ENCODE results near the gene MAP3K4. TPM values are rescaled to one million over a fixed set of nuclear protein-coding genes. Genes with fewer than 3 reads are reported as not detected.
A peak's percentile ranks its signal among the peaks of the same experiment; 100 is the strongest.

The MAP3K4 gene
- total RNA-seq, 1 experiment from 2014 or later: 69.8 TPM

DNA sequence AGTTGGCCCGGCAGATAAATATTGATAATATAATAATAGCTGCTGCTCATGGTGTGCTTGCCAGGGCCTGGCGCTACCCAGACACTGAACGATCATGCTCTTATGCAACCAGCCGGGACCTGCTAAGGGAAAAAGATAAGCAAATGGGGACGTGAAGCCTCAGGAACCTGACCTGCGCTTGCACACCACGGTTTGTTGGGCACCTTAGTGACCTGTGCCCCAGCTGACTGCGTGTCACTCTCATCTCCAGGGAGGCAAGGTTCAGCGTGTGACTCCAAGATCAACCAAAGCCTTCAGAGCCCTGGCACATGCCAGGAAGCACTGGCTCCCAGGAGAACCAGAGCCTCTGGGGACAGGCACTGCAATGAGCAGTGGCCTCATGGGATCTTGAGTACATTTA is 171.2 kb downstream of the MAP3K4 start:
- H3K4me1 Mint-ChIP-seq: peaks cover 33% of the 10 kb centered on the region
- H3K4me3 Mint-ChIP-seq: no peak overlapping the region
- ChIA-PET POLR2A (no interaction called here), CTCF (interaction anchor here (2.9 kb wide), 1 partner anchor 208 kb away, joined by 10 read pairs; no protein-coding TSS in a partner anchor)
- H3K27ac Mint-ChIP-seq: peak overlapping the region; percentile 78; the same call in 1 of the 2 replicates
- H3K9me3 Mint-ChIP-seq: peaks cover 10% of the 10 kb centered on the region
- ATAC-seq: no peak
- TF ChIP-seq KAT7 (CRISPR knock-in tag; IDR thresholded peaks at IDR 0.05; ENCODE audit: borderline replicate concordance): no peak
- TF ChIP-seq ZNF138 (CRISPR knock-in tag; conservative IDR thresholded peaks at IDR 0.05): no peak
- TF ChIP-seq MYBL2 (CRISPR knock-in tag; IDR thresholded peaks at IDR 0.05): no peak
- TF ChIP-seq NFE2L1 (CRISPR knock-in tag; IDR thresholded peaks at IDR 0.05): no peak
- H3K27me3 Mint-ChIP-seq (ENCODE audit: low read depth): no peaks in the 10 kb centered on the region
- H3K36me3 Mint-ChIP-seq: peaks cover 48% of the 10 kb centered on the region
- DNase-seq (ENCODE audit: low spot score): no peak

DNA sequence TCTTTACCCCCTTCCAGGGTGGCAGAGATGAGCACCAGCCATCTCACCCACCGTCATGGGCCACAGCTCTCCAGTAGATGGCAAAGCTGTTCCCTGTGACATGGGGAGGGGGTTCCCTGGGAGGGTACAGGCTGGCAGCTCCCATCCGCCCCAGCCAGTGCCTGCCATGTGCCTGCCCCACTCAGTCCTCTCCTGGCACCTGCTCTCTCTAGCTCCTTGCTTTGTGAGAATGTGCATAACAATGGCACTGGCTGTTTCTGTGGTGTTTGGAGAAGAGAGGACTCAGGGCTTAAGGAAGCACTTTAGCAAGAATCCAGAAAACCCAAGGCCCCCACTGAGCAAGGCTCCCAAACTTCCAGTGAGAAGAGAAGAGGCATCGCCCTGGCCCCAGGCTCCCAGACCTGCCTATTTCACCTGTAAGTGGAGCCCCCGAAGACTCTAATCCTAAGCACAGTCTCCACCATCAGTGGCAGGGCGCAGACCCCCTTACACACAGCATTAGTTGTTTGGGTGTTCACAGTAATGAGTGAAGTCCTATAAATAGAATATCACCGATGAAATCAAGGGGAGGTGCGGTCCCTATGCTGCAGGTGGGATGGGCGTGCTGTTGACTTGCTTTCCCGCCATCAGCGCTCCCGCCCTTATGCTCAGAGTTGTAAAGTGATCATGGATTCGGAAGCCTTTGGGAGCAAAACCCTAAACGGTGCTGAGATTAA is 172.1 kb downstream of the MAP3K4 start:
- Mint-ChIP-seq H3K9me3 (0 out of 2 replicates have a peak, but pooled peaks cover under 1% of the 10 kb centered on the region), H3K4me3 (no peak overlapping the region), H3K27me3 (ENCODE audit: low read depth) (no peaks in the 10 kb centered on the region), H3K4me1 (peaks cover 42% of the 10 kb centered on the region), H3K36me3 (peaks cover 39% of the 10 kb centered on the region), H3K27ac (no peak overlapping the region)
- TF ChIP-seq, protein P1, sequence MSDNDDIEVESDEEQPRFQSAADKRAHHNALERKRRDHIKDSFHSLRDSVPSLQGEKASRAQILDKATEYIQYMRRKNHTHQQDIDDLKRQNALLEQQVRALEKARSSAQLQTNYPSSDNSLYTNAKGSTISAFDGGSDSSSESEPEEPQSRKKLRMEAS (CRISPR knock-in tag; IDR thresholded peaks at IDR 0.05): 0 out of 2 replicates have a peak, but pooled peaks have one; percentile 16
- TF ChIP-seq NFE2L1 (CRISPR knock-in tag; IDR thresholded peaks at IDR 0.05) (no peak), ESRRA (CRISPR knock-in tag; IDR thresholded peaks at IDR 0.05; ENCODE audit: borderline replicate concordance) (no peak)
- POLR2A ChIA-PET: no interaction called here
- CTCF ChIA-PET: interaction anchor here (2.9 kb wide), 1 partner anchor 207 kb away, joined by 10 read pairs; no protein-coding TSS in a partner anchor
- ATAC-seq: peak; percentile 82
- DNase-seq (ENCODE audit: low spot score): no peak

- DNase-seq (ENCODE audit: low spot score) (no peak), ATAC-seq (no peak)
- ChIA-PET CTCF (interaction anchor here (2.9 kb wide), 1 partner anchor 207 kb away, joined by 10 read pairs; no protein-coding TSS in a partner anchor), POLR2A (no interaction called here)
- Mint-ChIP-seq H3K36me3 (peaks cover 35% of the 10 kb centered on the region), H3K4me3 (no peak overlapping the region), H3K9me3 (no peaks in the 10 kb centered on the region), H3K4me1 (peaks cover 47% of the 10 kb centered on the region), H3K27ac (no peak overlapping the region), H3K27me3 (ENCODE audit: low read depth) (no peaks in the 10 kb centered on the region)
- no peak for TF ChIP-seq ARID4B (CRISPR knock-in tag; IDR thresholded peaks at IDR 0.05; ENCODE audit: borderline replicate concordance)
Observed at GRCh38 chr6:161164182-161164625, 172.6 kb downstream of the MAP3K4 start.

- Mint-ChIP-seq H3K4me3 (no peak overlapping the region), H3K4me1 (peaks cover 66% of the 10 kb centered on the region), H3K36me3 (peaks cover 36% of the 10 kb centered on the region), H3K27me3 (ENCODE audit: low read depth) (no peaks in the 10 kb centered on the region), H3K9me3 (peaks cover 4% of the 10 kb centered on the region; the same call in 1 of the 2 replicates), H3K27ac (peak overlapping the region; percentile 12; the same call in 1 of the 2 replicates)
- ChIA-PET CTCF (interaction anchor here (0.7 to 1.0 kb wide), 2 partner anchors 187 to 205 kb away, joined by 3 read pairs; no protein-coding TSS in a partner anchor), POLR2A (no interaction called here)
- no peak for DNase-seq (ENCODE audit: low spot score)
- ATAC-seq: no peak
- TF ChIP-seq, protein P2, sequence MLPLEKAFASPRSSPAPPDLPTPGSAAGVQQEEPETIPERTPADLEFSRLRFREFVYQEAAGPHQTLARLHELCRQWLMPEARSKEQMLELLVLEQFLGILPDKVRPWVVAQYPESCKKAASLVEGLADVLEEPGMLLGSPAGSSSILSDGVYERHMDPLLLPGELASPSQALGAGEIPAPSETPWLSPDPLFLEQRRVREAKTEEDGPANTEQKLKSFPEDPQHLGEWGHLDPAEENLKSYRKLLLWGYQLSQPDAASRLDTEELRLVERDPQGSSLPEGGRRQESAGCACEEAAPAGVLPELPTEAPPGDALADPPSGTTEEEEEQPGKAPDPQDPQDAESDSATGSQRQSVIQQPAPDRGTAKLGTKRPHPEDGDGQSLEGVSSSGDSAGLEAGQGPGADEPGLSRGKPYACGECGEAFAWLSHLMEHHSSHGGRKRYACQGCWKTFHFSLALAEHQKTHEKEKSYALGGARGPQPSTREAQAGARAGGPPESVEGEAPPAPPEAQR (CRISPR knock-in tag; IDR thresholded peaks at IDR 0.05): no peak
- TF ChIP-seq, protein P3, sequence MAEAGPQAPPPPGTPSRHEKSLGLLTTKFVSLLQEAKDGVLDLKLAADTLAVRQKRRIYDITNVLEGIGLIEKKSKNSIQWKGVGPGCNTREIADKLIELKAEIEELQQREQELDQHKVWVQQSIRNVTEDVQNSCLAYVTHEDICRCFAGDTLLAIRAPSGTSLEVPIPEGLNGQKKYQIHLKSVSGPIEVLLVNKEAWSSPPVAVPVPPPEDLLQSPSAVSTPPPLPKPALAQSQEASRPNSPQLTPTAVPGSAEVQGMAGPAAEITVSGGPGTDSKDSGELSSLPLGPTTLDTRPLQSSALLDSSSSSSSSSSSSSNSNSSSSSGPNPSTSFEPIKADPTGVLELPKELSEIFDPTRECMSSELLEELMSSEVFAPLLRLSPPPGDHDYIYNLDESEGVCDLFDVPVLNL (CRISPR knock-in tag; IDR thresholded peaks at IDR 0.05; ENCODE audit: borderline replicate concordance, low read depth): no peak
- TF ChIP-seq NFATC4 (CRISPR knock-in tag; IDR thresholded peaks at IDR 0.05) (no peak), TEAD4 (CRISPR knock-in tag; IDR thresholded peaks at IDR 0.05) (no peak), ETV6 (CRISPR knock-in tag; IDR thresholded peaks at IDR 0.05) (no peak), ZNF232 (CRISPR knock-in tag; IDR thresholded peaks at IDR 0.05) (no peak), ESRRA (CRISPR knock-in tag; IDR thresholded peaks at IDR 0.05; ENCODE audit: borderline replicate concordance) (no peak), GABPB1 (CRISPR knock-in tag; IDR thresholded peaks at IDR 0.05) (no peak), JUN (CRISPR knock-in tag; IDR thresholded peaks at IDR 0.05) (no peak)
- TF ChIP-seq, protein P4, sequence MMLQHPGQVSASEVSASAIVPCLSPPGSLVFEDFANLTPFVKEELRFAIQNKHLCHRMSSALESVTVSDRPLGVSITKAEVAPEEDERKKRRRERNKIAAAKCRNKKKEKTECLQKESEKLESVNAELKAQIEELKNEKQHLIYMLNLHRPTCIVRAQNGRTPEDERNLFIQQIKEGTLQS (CRISPR knock-in tag; conservative IDR thresholded peaks at IDR 0.05): no peak
- TF ChIP-seq, protein P5, sequence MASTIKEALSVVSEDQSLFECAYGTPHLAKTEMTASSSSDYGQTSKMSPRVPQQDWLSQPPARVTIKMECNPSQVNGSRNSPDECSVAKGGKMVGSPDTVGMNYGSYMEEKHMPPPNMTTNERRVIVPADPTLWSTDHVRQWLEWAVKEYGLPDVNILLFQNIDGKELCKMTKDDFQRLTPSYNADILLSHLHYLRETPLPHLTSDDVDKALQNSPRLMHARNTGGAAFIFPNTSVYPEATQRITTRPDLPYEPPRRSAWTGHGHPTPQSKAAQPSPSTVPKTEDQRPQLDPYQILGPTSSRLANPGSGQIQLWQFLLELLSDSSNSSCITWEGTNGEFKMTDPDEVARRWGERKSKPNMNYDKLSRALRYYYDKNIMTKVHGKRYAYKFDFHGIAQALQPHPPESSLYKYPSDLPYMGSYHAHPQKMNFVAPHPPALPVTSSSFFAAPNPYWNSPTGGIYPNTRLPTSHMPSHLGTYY (CRISPR knock-in tag; IDR thresholded peaks at IDR 0.05): no peak
Observed at GRCh38 chr6:161166176-161166575, 174.6 kb downstream of the MAP3K4 start.

Data from WTC11 (cell line).